Measurements from ENCODE around the gene ZNF48.

ZNF48 gene

GRCh38 chr16:30368792-30369090 lies 26.5 kb upstream of the ZNF48 start:
- peak overlapping the region; percentile 97 for H3K4me2 ChIP-seq (ENCODE audit: low read depth, low read length)
- peak overlapping the region; percentile 81 for H3K9ac ChIP-seq (ENCODE audit: low read length)
- H2AFZ ChIP-seq (ENCODE audit: low read length) = no peak overlapping the region
- H4K20me1 ChIP-seq (ENCODE audit: insufficient read depth, low read length) = peaks cover 13% of the 10 kb centered on the region
- H3K4me3 ChIP-seq (ENCODE audit: low read length) = peak overlapping the region; percentile 96
- peaks cover 14% of the 10 kb centered on the region for H3F3A ChIP-seq (ENCODE audit: insufficient read depth, low read length)
- no peaks in the 10 kb centered on the region for H3K27me3 ChIP-seq (replicated peaks; ENCODE audit: insufficient read depth, low read length)
- H3K9me3 ChIP-seq (replicated peaks; ENCODE audit: insufficient read depth, low read length) = no peaks in the 10 kb centered on the region
- no peak for DNase-seq
- H3K4me1 ChIP-seq (ENCODE audit: low read length) = peaks cover 18% of the 10 kb centered on the region
- H3K27ac ChIP-seq (ENCODE audit: low read length) = no peak overlapping the region
- no peaks in the 10 kb centered on the region for H3K36me3 ChIP-seq (replicated peaks; ENCODE audit: insufficient read depth, low read length)
- peaks cover 61% of the 10 kb centered on the region for H3K79me2 ChIP-seq (ENCODE audit: low read length)
- TF ChIP-seq CTCF (IDR thresholded peaks at IDR 0.05; ENCODE audit: low read length) (no peak), EZH2phosphoT487 (IDR thresholded peaks at IDR 0.05; ENCODE audit: low read length) (no peak)
- H3K9me2 ChIP-seq (replicated peaks; ENCODE audit: insufficient read depth, low read length) = no peaks in the 10 kb centered on the region

GRCh38 chr16:30369091-30369937 lies 25.9 kb upstream of the ZNF48 start:
- TF ChIP-seq EZH2phosphoT487 (IDR thresholded peaks at IDR 0.05; ENCODE audit: low read length) = no peak
- TF ChIP-seq EZH2 (optimal IDR thresholded peaks at IDR 0.05; ENCODE audit: low read depth, low read length) = no peak
- TF ChIP-seq CTCF (IDR thresholded peaks at IDR 0.05; ENCODE audit: low read length) = no peak
- H3K4me1 ChIP-seq (ENCODE audit: low read length) = peaks cover 18% of the 10 kb centered on the region
- peaks cover 13% of the 10 kb centered on the region for H4K20me1 ChIP-seq (ENCODE audit: insufficient read depth, low read length)
- no peak overlapping the region; the same call in 1 of the 2 replicates for H3K27ac ChIP-seq (ENCODE audit: low read length)
- peak overlapping the region; percentile 96 for H3K4me3 ChIP-seq (ENCODE audit: low read length)
- H3K79me2 ChIP-seq (ENCODE audit: low read length) = peaks cover 56% of the 10 kb centered on the region
- no peaks in the 10 kb centered on the region for H3K27me3 ChIP-seq (replicated peaks; ENCODE audit: insufficient read depth, low read length)
- H3F3A ChIP-seq (ENCODE audit: insufficient read depth, low read length) = peaks cover 14% of the 10 kb centered on the region
- no peaks in the 10 kb centered on the region for H3K36me3 ChIP-seq (replicated peaks; ENCODE audit: insufficient read depth, low read length)
- DNase-seq = peak; percentile 26
- H3K9ac ChIP-seq (ENCODE audit: low read length) = peak overlapping the region; percentile 81
- no peaks in the 10 kb centered on the region for H3K9me2 ChIP-seq (replicated peaks; ENCODE audit: insufficient read depth, low read length)
- no peak overlapping the region for H2AFZ ChIP-seq (ENCODE audit: low read length)
- peak overlapping the region; percentile 97 for H3K4me2 ChIP-seq (ENCODE audit: low read depth, low read length)
- H3K9me3 ChIP-seq (replicated peaks; ENCODE audit: insufficient read depth, low read length) = no peaks in the 10 kb centered on the region

GRCh38 chr16:30369938-30370455 lies 25.2 kb upstream of the ZNF48 start:
- H3K27ac ChIP-seq (ENCODE audit: low read length) = no peak overlapping the region
- H3K27me3 ChIP-seq (replicated peaks; ENCODE audit: insufficient read depth, low read length) = no peaks in the 10 kb centered on the region
- H3K9me2 ChIP-seq (replicated peaks; ENCODE audit: insufficient read depth, low read length) = no peaks in the 10 kb centered on the region
- H3K4me1 ChIP-seq (ENCODE audit: low read length) = peaks cover 18% of the 10 kb centered on the region
- H3K9me3 ChIP-seq (replicated peaks; ENCODE audit: insufficient read depth, low read length) = no peaks in the 10 kb centered on the region
- H3K79me2 ChIP-seq (ENCODE audit: low read length) = peaks cover 49% of the 10 kb centered on the region
- H3K4me2 ChIP-seq (ENCODE audit: low read depth, low read length) = peak overlapping the region; percentile 97; the same call in 1 of the 2 replicates
- TF ChIP-seq CTCF (IDR thresholded peaks at IDR 0.05; ENCODE audit: low read length) (no peak), EZH2phosphoT487 (IDR thresholded peaks at IDR 0.05; ENCODE audit: low read length) (no peak), EZH2 (optimal IDR thresholded peaks at IDR 0.05; ENCODE audit: low read depth, low read length) (no peak)
- peaks cover 13% of the 10 kb centered on the region for H4K20me1 ChIP-seq (ENCODE audit: insufficient read depth, low read length)
- no peak overlapping the region for H2AFZ ChIP-seq (ENCODE audit: low read length)
- H3F3A ChIP-seq (ENCODE audit: insufficient read depth, low read length) = peaks cover 14% of the 10 kb centered on the region
- peak overlapping the region; percentile 81 for H3K9ac ChIP-seq (ENCODE audit: low read length)
- DNase-seq = no peak
- H3K4me3 ChIP-seq (ENCODE audit: low read length) = peak overlapping the region; percentile 96
- H3K36me3 ChIP-seq (replicated peaks; ENCODE audit: insufficient read depth, low read length) = no peaks in the 10 kb centered on the region
